Measurements from ENCODE around the gene URGCP. TPM values are rescaled to one million over a fixed set of nuclear protein-coding genes. Genes with fewer than 3 reads are reported as not detected.

URGCP gene
- total and polyA plus RNA-seq, 10 of the 15 experiments (the other 5 are each of a cell fraction or from before 2014, with no cell fraction given): 2.0 to 29.7 (median 17.5) TPM

DNA sequence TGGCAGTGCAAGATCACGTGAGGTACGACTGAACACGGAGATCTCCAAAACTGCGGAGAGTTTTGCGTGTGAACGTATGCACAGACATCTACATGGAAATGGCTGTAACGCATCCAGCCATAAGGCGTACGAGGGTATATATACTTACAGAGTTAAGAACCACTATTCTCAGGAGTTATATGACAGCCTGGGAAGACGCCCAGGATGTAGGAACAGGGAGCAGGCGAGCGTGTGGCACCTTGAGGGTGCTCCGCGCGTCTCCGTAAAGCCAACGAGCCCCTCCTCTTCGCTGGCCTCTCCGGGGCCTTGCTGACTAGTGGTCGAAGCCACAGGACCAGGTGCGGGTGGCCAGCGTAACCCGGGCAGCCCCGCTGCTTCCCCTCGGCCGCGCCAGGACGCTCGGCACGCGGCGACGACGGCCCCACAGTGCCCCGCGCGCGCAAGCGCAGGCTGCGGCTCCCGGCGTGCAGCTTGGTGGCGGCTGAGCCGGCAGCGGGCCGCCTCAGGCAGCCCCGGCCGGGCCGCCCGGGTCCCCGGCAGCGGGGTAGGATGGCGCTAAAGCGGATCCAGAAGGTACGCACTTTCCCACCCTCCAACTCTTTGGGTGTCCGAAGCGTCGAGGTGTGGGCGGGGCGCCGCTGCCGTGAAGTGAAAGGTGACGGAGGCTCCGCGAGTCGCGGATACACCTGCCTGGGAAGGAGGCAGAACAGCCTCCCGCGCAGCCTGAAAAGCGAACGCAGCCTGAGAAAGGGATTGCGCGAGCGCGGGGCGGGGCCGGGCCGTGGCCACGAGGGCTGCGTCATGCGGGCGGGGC, 19.8 kb upstream of the URGCP start, which contains the start of gene UBE2D4:
TSS of gene UBE2D4 (plus strand) at position 453 of the 814 bp plus-strand sequence. CDS start at position 550, 97 bp downstream.
- Histone ChIP-seq H3K27ac (ENCODE audit: control insufficient read depth, insufficient read depth) (peak within 1 kb of the TSS; percentile 84), H3K36me3 (ENCODE audit: control insufficient read depth in 2 of 2, insufficient read depth in 2 of 2, low read length in 1 of 2) (no peaks in the 10 kb centered on the region; a peak in 1 of 4 replicates), H3K9ac (ENCODE audit: control insufficient read depth, insufficient read depth, low read length) (peak within 1 kb of the TSS; percentile 89), H2AFZ (ENCODE audit: control insufficient read depth, low read depth, low read length) (peak within 1 kb of the TSS; percentile 97), H4K20me1 (ENCODE audit: control insufficient read depth, insufficient read depth) (no peaks in the 10 kb centered on the region), H3K4me2 (ENCODE audit: control insufficient read depth, insufficient read depth) (peak within 1 kb of the TSS; percentile 98), H3K79me2 (ENCODE audit: control insufficient read depth, insufficient read depth, low read length) (peaks cover 10% of the 10 kb centered on the region), H3K27me3 (replicated peaks in 1 of 2; ENCODE audit: control insufficient read depth in 2 of 2, insufficient read depth in 2 of 2, low read length in 1 of 2) (no peaks in the 10 kb centered on the region), H3K4me1 (ENCODE audit: control insufficient read depth, insufficient read depth, low read length) (peaks cover 5% of the 10 kb centered on the region), H3K4me3 (peak within 1 kb of the TSS; percentile 90), H3K9me3 (replicated peaks; ENCODE audit: control insufficient read depth, insufficient read depth, low read length) (no peaks in the 10 kb centered on the region)
- WGBS (ENCODE audit: insufficient coverage, insufficient replicate concordance, low lambda C conversion rate, missing lambda C conversion rate): under 1% methylated on average over 82 of the region's 82 CpGs
- BruUV-seq (replicated peaks): TSS peak; percentile 90
- intact Hi-C loops (cut with micrococcal nuclease; ENCODE audit: unreplicated experiment): no loop called here
- FAIRE-seq (peak; percentile 80), ATAC-seq (peak; percentile 96), DNase-seq (ENCODE audit: low read depth, low spot score) (peak; percentile 51)
- ChIA-PET RAD21 (ENCODE audit: unreplicated experiment) (no interaction called here), SMC1A (ENCODE audit: uncharacterized antibody, unreplicated experiment) (interaction anchor here (1.6 kb wide), 1 partner anchor 22 kb away, joined by 5 read pairs; no protein-coding TSS in a partner anchor), CTCF (interaction anchor here (1.0 kb wide), 1 partner anchor 19 kb away, joined by 3 read pairs; the partner anchor contains the start of gene URGCP), POLR2A (no interaction called here)
- in situ Hi-C loops (cut with MboI): no loop called here
- no peak for TF ChIP-seq SREBF1 (IDR thresholded peaks at IDR 0.05; ENCODE audit: low read length)
- TF ChIP-seq SMAD5 (IDR thresholded peaks at IDR 0.05; ENCODE audit: low read depth): peak; percentile 77
- no peak for TF ChIP-seq SMAD1 (IDR thresholded peaks at IDR 0.05; ENCODE audit: low read depth, partially characterized antibody)
- TF ChIP-seq, protein P1, sequence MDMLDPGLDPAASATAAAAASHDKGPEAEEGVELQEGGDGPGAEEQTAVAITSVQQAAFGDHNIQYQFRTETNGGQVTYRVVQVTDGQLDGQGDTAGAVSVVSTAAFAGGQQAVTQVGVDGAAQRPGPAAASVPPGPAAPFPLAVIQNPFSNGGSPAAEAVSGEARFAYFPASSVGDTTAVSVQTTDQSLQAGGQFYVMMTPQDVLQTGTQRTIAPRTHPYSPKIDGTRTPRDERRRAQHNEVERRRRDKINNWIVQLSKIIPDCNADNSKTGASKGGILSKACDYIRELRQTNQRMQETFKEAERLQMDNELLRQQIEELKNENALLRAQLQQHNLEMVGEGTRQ (IDR thresholded peaks at IDR 0.05; ENCODE audit: borderline replicate concordance, low read depth, low read length): peak; percentile 42; the same call in 1 of the 2 replicates
- 0 out of 2 replicates have a peak, but pooled peaks have one; percentile 70 for TF ChIP-seq NFXL1 (IDR thresholded peaks at IDR 0.05; ENCODE audit: borderline replicate concordance)
- TF ChIP-seq POLR2AphosphoS5 (IDR thresholded peaks at IDR 0.05; ENCODE audit: low read length): peak; percentile 94
- peak; percentile 21; the same call in 1 of the 2 replicates for TF ChIP-seq SIN3A (IDR thresholded peaks at IDR 0.05; ENCODE audit: low read depth, low read length)
- peak; percentile 97 for TF ChIP-seq GATAD2B (conservative IDR thresholded peaks at IDR 0.05; ENCODE audit: low read depth)
- peak; percentile 37 for TF ChIP-seq TCF3 (IDR thresholded peaks at IDR 0.05; ENCODE audit: borderline replicate concordance, insufficient read depth, low read depth, low read length)
- TF ChIP-seq MTA2 (IDR thresholded peaks at IDR 0.05; ENCODE audit: low read depth): no peak
- 0 out of 2 replicates have a peak, but pooled peaks have one; percentile 9 for TF ChIP-seq CBFB (IDR thresholded peaks at IDR 0.05; ENCODE audit: low read depth)
- peak; percentile 56; the same call in 1 of the 2 replicates for TF ChIP-seq TAF1 (IDR thresholded peaks at IDR 0.05; ENCODE audit: borderline replicate concordance, low read depth, low read length)
- peak; percentile 91 for TF ChIP-seq SMARCA5 (IDR thresholded peaks at IDR 0.05)
- TF ChIP-seq, protein P2, sequence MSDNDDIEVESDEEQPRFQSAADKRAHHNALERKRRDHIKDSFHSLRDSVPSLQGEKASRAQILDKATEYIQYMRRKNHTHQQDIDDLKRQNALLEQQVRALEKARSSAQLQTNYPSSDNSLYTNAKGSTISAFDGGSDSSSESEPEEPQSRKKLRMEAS (IDR thresholded peaks at IDR 0.05; ENCODE audit: low read depth, low read length): peak; percentile 76; the same call in 1 of the 2 replicates
- TF ChIP-seq MXI1 (IDR thresholded peaks at IDR 0.05; ENCODE audit: low read depth, low read length): peak; percentile 74; the same call in 1 of the 2 replicates
- TF ChIP-seq, protein P3, sequence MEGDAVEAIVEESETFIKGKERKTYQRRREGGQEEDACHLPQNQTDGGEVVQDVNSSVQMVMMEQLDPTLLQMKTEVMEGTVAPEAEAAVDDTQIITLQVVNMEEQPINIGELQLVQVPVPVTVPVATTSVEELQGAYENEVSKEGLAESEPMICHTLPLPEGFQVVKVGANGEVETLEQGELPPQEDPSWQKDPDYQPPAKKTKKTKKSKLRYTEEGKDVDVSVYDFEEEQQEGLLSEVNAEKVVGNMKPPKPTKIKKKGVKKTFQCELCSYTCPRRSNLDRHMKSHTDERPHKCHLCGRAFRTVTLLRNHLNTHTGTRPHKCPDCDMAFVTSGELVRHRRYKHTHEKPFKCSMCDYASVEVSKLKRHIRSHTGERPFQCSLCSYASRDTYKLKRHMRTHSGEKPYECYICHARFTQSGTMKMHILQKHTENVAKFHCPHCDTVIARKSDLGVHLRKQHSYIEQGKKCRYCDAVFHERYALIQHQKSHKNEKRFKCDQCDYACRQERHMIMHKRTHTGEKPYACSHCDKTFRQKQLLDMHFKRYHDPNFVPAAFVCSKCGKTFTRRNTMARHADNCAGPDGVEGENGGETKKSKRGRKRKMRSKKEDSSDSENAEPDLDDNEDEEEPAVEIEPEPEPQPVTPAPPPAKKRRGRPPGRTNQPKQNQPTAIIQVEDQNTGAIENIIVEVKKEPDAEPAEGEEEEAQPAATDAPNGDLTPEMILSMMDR (IDR thresholded peaks at IDR 0.05 in 2 of 3, conservative IDR thresholded peaks at IDR 0.05 in 1 of 3; ENCODE audit: control insufficient read depth in 2 of 3, extremely low read depth in 1 of 3, insufficient read depth in 1 of 3, low read depth in 3 of 3, low read length in 3 of 3): 0 out of 6 replicates have a peak, but pooled peaks of 1 of the 3 experiments have one; percentile 11
- no peak for TF ChIP-seq EZH2 (IDR thresholded peaks at IDR 0.05; ENCODE audit: borderline replicate concordance, control insufficient read depth, low read depth, low read length)
- peak; percentile 27; the same call in 1 of the 2 replicates for TF ChIP-seq CHD2 (IDR thresholded peaks at IDR 0.05; ENCODE audit: borderline replicate concordance, low read depth, low read length)
- no peak for TF ChIP-seq HDAC2 (IDR thresholded peaks at IDR 0.05)
- no peak for TF ChIP-seq HDGF (IDR thresholded peaks at IDR 0.05)
- no peak for TF ChIP-seq CBX3 (IDR thresholded peaks at IDR 0.05; ENCODE audit: borderline replicate concordance, low read depth)
- TF ChIP-seq WRNIP1 (IDR thresholded peaks at IDR 0.05; ENCODE audit: borderline replicate concordance, low read depth, low read length): no peak
